Endodermal cell (in vitro differentiated cells): ENCODE results near the gene CBR3. TPM values are rescaled to one million over a fixed set of nuclear protein-coding genes. Genes with fewer than 3 reads are reported as not detected.

Source experiments
- DNase-seq: peaks from one replicate; pipeline ENCODE4 v3.0.0-alpha.2; 2017
- H3K27ac ChIP-seq: 2 replicates; pipeline ENCODE4 v1.5.1; 2013; ENCODE audit warnings: mild to moderate bottlenecking, low read depth, low read length, moderate library complexity
- H3K27me3 ChIP-seq: 2 replicates; pipeline ENCODE4 v1.6.1; 2013; ENCODE audit warnings: mild to moderate bottlenecking, low read length, moderate library complexity; ENCODE audit not compliant: insufficient read depth, control insufficient read depth, poor library complexity, severe bottlenecking
- H3K36me3 ChIP-seq: 2 replicates; pipeline ENCODE4 v1.7.0; 2013; ENCODE audit warnings: mild to moderate bottlenecking, low read length, moderate library complexity; ENCODE audit not compliant: control insufficient read depth, insufficient read depth
- H3K4me1 ChIP-seq: one replicate; pipeline ENCODE4 v1.7.0; 2013; ENCODE audit warnings: low read length; ENCODE audit not compliant: control insufficient read depth, insufficient read depth
- H3K4me3 ChIP-seq: 2 replicates; pipeline ENCODE4 v1.5.1; 2013; ENCODE audit warnings: mild to moderate bottlenecking, low read length, moderate library complexity
- H3K9ac ChIP-seq: 2 replicates; pipeline ENCODE4 v1.6.1; 2013; ENCODE audit warnings: mild to moderate bottlenecking, low read length, moderate library complexity; ENCODE audit not compliant: poor library complexity, severe bottlenecking; ENCODE audit errors: extremely low read depth
- H3K9me3 ChIP-seq: 2 replicates; pipeline ENCODE4 v1.6.1; 2013; ENCODE audit warnings: mild to moderate bottlenecking, low read length, moderate library complexity; ENCODE audit not compliant: control insufficient read depth
- H3K27ac Mint-ChIP-seq: 2 replicates; pipeline ENCODE4 v1.8.0; 2020; ENCODE audit warnings: mixed read lengths
- H3K27me3 Mint-ChIP-seq: 2 replicates; pipeline ENCODE4 v1.8.0; 2021; ENCODE audit warnings: mild to moderate bottlenecking, mixed read lengths; ENCODE audit not compliant: insufficient read depth
- H3K36me3 Mint-ChIP-seq: 2 replicates; pipeline ENCODE4 v1.8.0; 2020; ENCODE audit warnings: low read depth, mixed read lengths
- H3K4me1 Mint-ChIP-seq: 2 replicates; pipeline ENCODE4 v1.8.0; 2020; ENCODE audit warnings: mixed read lengths
- H3K4me3 Mint-ChIP-seq: 2 replicates; pipeline ENCODE4 v1.8.0; 2020; ENCODE audit warnings: mild to moderate bottlenecking, moderate library complexity, mixed read lengths
- H3K9me3 Mint-ChIP-seq: 2 replicates; pipeline ENCODE4 v1.8.0; 2020; ENCODE audit warnings: mild to moderate bottlenecking, mixed read lengths
- WGBS, 2 experiments: methylation state at CpG; one replicate each; pipeline versions ENCODE4 v1.1.5 to v1.1.7; 2013; ENCODE audit warnings: missing lambda C conversion rate in 2 of 2, mixed read lengths in 1 of 2; ENCODE audit not compliant: insufficient coverage in 1 of 2, insufficient read length in 1 of 2; 5-methylcytosine and 5-hydroxymethylcytosine counted together
- total RNA-seq, 2 donors: library from RNA; stranded (reverse); fragmentation: NEBNext Ultra II Directional in 1 of 2; extraction: Animal tissue kit (Norgen Biotek cat#: 25700) in 1 of 2; gene quantifications; 2 replicates in 1 of 2; 3 replicates in 1 of 2; pipeline ENCODE4 v1.2.1, GENCODE V29; 2021
- TF ChIP-seq, protein P1 (sequence below): fragments of 200-600 bp; sonication (generic); conservative IDR thresholded peaks from 2 replicates; pipeline ENCODE4 v1.5.0; 2021; ENCODE audit warnings: antibody characterized with exemption, mild to moderate bottlenecking

The CBR3 gene
- total RNA-seq, 2 donors from 2014 or later = not detected

DNA sequence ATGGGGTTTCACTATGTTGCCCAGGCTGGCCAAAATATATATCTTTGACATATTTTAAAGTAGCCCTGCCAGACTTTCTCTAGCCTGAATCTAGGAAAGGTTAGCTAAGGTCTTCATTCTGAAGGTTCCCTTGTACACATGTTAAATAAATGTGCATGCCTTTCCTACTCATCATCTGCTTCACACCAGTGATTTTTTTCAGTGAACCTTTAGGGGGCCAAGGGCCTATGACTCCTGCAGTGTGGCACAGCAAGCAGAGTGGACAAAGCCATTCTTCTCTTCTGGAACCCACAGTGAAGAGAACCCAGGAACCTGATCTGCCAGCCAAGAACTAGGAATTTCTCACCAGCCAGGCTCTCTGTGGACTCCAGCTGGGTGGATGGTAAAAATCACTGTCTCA lies 42.2 kb upstream of the CBR3 start:
- Mint-ChIP-seq H3K27me3 (peaks cover 2% of the 10 kb centered on the region), H3K27ac (no peak overlapping the region), H3K9me3 (peaks cover 54% of the 10 kb centered on the region), H3K4me3 (no peak overlapping the region), H3K4me1 (peaks cover 11% of the 10 kb centered on the region), H3K36me3 (peaks cover 6% of the 10 kb centered on the region)
- Histone ChIP-seq H3K27me3 (no peaks in the 10 kb centered on the region), H3K9ac (no peak overlapping the region), H3K4me1 (no peaks in the 10 kb centered on the region), H3K9me3 (peaks cover 37% of the 10 kb centered on the region), H3K27ac (no peak overlapping the region), H3K4me3 (peak overlapping the region; percentile 66), H3K36me3 (no peaks in the 10 kb centered on the region)
- TF ChIP-seq, protein P1, sequence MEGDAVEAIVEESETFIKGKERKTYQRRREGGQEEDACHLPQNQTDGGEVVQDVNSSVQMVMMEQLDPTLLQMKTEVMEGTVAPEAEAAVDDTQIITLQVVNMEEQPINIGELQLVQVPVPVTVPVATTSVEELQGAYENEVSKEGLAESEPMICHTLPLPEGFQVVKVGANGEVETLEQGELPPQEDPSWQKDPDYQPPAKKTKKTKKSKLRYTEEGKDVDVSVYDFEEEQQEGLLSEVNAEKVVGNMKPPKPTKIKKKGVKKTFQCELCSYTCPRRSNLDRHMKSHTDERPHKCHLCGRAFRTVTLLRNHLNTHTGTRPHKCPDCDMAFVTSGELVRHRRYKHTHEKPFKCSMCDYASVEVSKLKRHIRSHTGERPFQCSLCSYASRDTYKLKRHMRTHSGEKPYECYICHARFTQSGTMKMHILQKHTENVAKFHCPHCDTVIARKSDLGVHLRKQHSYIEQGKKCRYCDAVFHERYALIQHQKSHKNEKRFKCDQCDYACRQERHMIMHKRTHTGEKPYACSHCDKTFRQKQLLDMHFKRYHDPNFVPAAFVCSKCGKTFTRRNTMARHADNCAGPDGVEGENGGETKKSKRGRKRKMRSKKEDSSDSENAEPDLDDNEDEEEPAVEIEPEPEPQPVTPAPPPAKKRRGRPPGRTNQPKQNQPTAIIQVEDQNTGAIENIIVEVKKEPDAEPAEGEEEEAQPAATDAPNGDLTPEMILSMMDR = no peak
- no peak for DNase-seq

DNA sequence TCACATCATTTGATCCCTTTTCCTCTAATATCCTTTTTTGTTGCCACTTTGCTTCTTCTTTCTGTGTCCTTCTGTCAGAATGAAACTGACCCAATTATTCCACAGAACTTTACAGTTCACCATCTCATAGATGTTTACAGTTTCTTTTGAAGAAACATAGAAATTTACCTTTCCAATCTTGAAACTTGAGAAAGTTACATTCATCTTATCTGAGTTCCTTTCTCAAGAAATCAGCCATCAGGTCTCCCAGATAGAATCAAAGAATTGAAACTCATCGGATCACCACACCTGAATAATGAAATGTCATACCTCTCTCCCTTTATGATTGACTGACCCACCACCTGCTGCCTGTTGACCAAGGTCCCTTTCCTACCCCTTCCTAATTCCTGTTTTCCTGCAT lies 41.4 kb upstream of the CBR3 start:
- no peaks in the 10 kb centered on the region for H3K36me3 ChIP-seq

GRCh38 chr21:36096398-36097290 lies 38.2 kb upstream of the CBR3 start:
- Histone ChIP-seq H3K36me3 (no peaks in the 10 kb centered on the region), H3K9me3 (peaks cover 50% of the 10 kb centered on the region), H3K9ac (no peak overlapping the region), H3K27ac (no peak overlapping the region), H3K4me3 (peak overlapping the region; percentile 18), H3K27me3 (no peaks in the 10 kb centered on the region), H3K4me1 (peaks cover 6% of the 10 kb centered on the region)
- Mint-ChIP-seq H3K4me1 (peaks cover 8% of the 10 kb centered on the region), H3K4me3 (no peak overlapping the region), H3K9me3 (peaks cover 89% of the 10 kb centered on the region), H3K27me3 (peaks cover 2% of the 10 kb centered on the region), H3K27ac (peak overlapping the region; percentile 37), H3K36me3 (peaks cover 11% of the 10 kb centered on the region)
- peak; percentile 65 for DNase-seq
- TF ChIP-seq, protein P1 = no peak
- WGBS, 2 experiments = 23% methylated on average over 1 of the region's 1 CpG; no CpG with 5 or more reads in 1 of the 2 experiments

More for the DNA sequence above, 41.4 kb upstream of the CBR3 start:
- TF ChIP-seq, protein P1 = no peak
- no peak overlapping the region for H3K27ac Mint-ChIP-seq
- H3K9me3 ChIP-seq = peaks cover 37% of the 10 kb centered on the region
- peaks cover 6% of the 10 kb centered on the region for H3K36me3 Mint-ChIP-seq
- H3K27ac ChIP-seq = no peak overlapping the region
- H3K4me3 Mint-ChIP-seq = no peak overlapping the region
- H3K27me3 Mint-ChIP-seq = peaks cover 2% of the 10 kb centered on the region
- DNase-seq = no peak
- peaks cover 6% of the 10 kb centered on the region for H3K4me1 ChIP-seq
- WGBS, 2 experiments = 91 to 100% methylated on average over 1 of the region's 1 CpG
- no peak overlapping the region for H3K9ac ChIP-seq
- peaks cover 62% of the 10 kb centered on the region for H3K9me3 Mint-ChIP-seq
- peaks cover 11% of the 10 kb centered on the region for H3K4me1 Mint-ChIP-seq
- H3K4me3 ChIP-seq = peak overlapping the region; percentile 66
- H3K27me3 ChIP-seq = no peaks in the 10 kb centered on the region
